Muscle of arm (tissue), 12 donors: ENCODE results near the gene CCL4. TPM values are rescaled to one million over a fixed set of nuclear protein-coding genes. Genes with fewer than 3 reads are reported as not detected.

Experiments used
- DNase-seq: peaks from one replicate; pipeline ENCODE4 v3.0.0-alpha.2; 2013
- polyA plus RNA-seq, 12 donors: library from polyadenylated mRNA; unstranded; fragments of 120-200 nt; gene quantifications; one replicate each; pipeline ENCODE4 v1.2.1, GENCODE V29; 2013; ENCODE audit not compliant: insufficient read length in 12 of 12

Gene CCL4
- polyA plus RNA-seq, 12 donors = 1.0 to 6.4 (median 3.0) TPM; not detected in 2

GRCh38 chr17:36142235-36142634, 38.6 kb downstream of the CCL4 start:
- no peak for DNase-seq

GRCh38 chr17:36142806-36143205, 39.2 kb downstream of the CCL4 start:
- DNase-seq = no peak

GRCh38 chr17:36144014-36144413, 40.4 kb downstream of the CCL4 start:
- no peak for DNase-seq

- DNase-seq = no peak
Measured at GRCh38 chr17:36144981-36145729, 41.5 kb downstream of the CCL4 start.

GRCh38 chr17:36147601-36148000, 44.0 kb downstream of the CCL4 start:
- no peak for DNase-seq

- DNase-seq = peak; percentile 77
Measured at GRCh38 chr17:36148559-36149295, 45.1 kb downstream of the CCL4 start.

- DNase-seq = no peak
Measured at GRCh38 chr17:36149296-36149820, 45.7 kb downstream of the CCL4 start.

GRCh38 chr17:36151891-36152638, 48.4 kb downstream of the CCL4 start:
- no peak for DNase-seq

- DNase-seq = no peak
Measured at GRCh38 chr17:36152639-36153120, 49.1 kb downstream of the CCL4 start.

GRCh38 chr17:36153895-36154610, 50.4 kb downstream of the CCL4 start:
- no peak for DNase-seq

Other genes with a start within 250 kb of the CCL4 start
- under 1 TPM in 5 of 12 donors, not detected in 7; 0.11 to 0.21 (median 0.15) TPM for gene HEATR9, start 234.9 kb upstream of the CCL4 start, polyA plus RNA-seq
- 1 to 10 TPM in 8 of 12 donors, under 1 TPM in 2, not detected in 2; 0.63 to 4.0 (median 1.1) TPM for gene CCL5, start 223.5 kb upstream of the CCL4 start, polyA plus RNA-seq
- 1 to 10 TPM in 1 of 12 donors, under 1 TPM in 9, not detected in 2; 0.43 to 1.4 (median 0.65) TPM for gene RDM1, start 173.1 kb upstream of the CCL4 start, polyA plus RNA-seq
- not detected for gene LYZL6, start 160.1 kb upstream of the CCL4 start, polyA plus RNA-seq
- gene CCL16, start 122.3 kb upstream of the CCL4 start, polyA plus RNA-seq = under 1 TPM in 8 of 12 donors, not detected in 4; 0.13 to 0.54 (median 0.31) TPM
- gene CCL14, start 117.1 kb upstream of the CCL4 start, polyA plus RNA-seq = 10 to 100 TPM in 10 of 12 donors, not detected in 2; 18.8 to 62.1 (median 35.3) TPM
- under 1 TPM in 1 of 12 donors, not detected in 11; 0.43 TPM for gene CCL15, start 102.3 kb upstream of the CCL4 start, polyA plus RNA-seq
- gene CCL23, start 85.9 kb upstream of the CCL4 start, polyA plus RNA-seq = under 1 TPM in 2 of 12 donors, not detected in 10; 0.33 TPM
- 1 to 10 TPM in 1 of 12 donors, under 1 TPM in 2, not detected in 9; 0.22 to 1.1 (median 0.32) TPM for gene CCL18, start 39.6 kb upstream of the CCL4 start, polyA plus RNA-seq
- gene CCL3, start 13.7 kb upstream of the CCL4 start, polyA plus RNA-seq = 10 to 100 TPM in 2 of 12 donors, 1 to 10 TPM in 9, not detected in 1; 1.6 to 16.5 (median 6.2) TPM
- 10 to 100 TPM in 6 of 12 donors, 1 to 10 TPM in 5, not detected in 1; 3.8 to 24.8 (median 11.1) TPM for gene TBC1D3B, start 72.8 kb downstream of the CCL4 start, polyA plus RNA-seq
- gene CCL3L1, start 92.9 kb downstream of the CCL4 start, polyA plus RNA-seq = 1 to 10 TPM in 7 of 12 donors, under 1 TPM in 2, not detected in 3; 0.49 to 7.6 (median 1.1) TPM
- gene CCL4L2, start 107.2 kb downstream of the CCL4 start, polyA plus RNA-seq = 1 to 10 TPM in 9 of 12 donors, under 1 TPM in 1, not detected in 2; 0.95 to 7.9 (median 2.3) TPM
- 1 to 10 TPM in 3 of 12 donors, not detected in 9; 1.9 to 8.1 (median 3.2) TPM for gene TBC1D3I, start 160.7 kb downstream of the CCL4 start, polyA plus RNA-seq
- under 1 TPM in 1 of 12 donors, not detected in 11; 0.85 TPM for gene TBC1D3G, start 220.1 kb downstream of the CCL4 start, polyA plus RNA-seq